ENCODE results near the gene TMEM141. TPM values are rescaled to one million over a fixed set of nuclear protein-coding genes. Genes with fewer than 3 reads are reported as not detected.
A peak's percentile ranks its signal among the peaks of the same experiment; 100 is the strongest.

The TMEM141 gene
- total and polyA plus RNA-seq, 5 experiments from 2014 or later, result 34.2 to 51.6 (median 40.5) TPM

DNA sequence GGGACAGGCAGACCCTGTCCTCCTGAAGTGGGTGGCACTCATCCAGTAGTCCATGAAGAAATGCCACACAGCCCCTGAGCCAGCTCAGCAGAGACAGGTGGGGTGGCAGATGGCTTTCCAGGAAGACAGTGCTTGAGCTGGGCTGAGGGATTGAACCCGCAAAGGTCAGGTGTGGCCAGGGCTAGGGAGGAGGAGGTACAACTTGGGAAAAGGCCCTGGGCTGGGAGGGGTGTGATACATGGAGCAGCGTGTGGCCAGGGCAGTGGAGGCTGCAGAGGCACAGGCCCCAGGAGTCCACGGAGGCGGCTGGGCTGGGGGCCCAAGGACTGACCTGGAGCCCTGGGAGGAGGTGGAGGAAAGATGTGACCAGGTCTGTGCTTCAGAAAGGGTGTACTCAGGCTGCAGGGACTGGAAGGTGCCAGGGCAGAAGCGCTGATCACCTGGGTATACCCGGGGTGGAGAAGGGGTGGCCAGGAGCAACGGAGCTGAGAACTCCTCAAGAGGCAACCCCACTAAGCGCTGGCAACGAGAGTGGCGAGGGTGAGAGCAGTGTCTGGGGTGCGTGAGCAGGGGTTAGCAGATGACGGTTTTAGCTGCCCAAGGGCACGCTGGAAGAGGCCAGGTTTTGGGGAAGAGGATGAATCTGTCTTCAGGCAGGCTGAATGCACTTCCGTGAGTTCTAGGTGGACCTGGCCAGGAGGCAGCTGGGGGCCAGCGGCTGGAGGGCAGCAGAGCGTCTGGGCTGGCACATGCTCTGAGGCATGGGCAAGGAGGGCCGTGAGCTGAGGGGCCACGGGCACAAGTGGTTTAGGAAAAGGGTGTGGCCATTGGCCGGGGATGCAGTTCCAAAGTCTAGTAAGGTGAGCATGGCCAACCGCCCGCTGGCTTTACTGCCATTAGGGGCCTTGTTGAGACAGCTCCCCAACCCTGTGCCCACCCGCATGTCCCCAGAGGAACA is 12.7 kb downstream of the TMEM141 start:
- POLR2A ChIA-PET, result interaction anchor here (0.8 kb wide), 1 partner anchor 12 kb away, joined by 3 read pairs; no protein-coding TSS in a partner anchor
- Mint-ChIP-seq H3K4me1 (peaks cover 12 to 50% (median 30%) of the 10 kb centered on the region in 4 donors), H3K36me3 (no peaks in the 10 kb centered on the region), H3K4me3 (peak overlapping the region in 4 of 10 donors; percentile 22 to 62 (median 36)), H3K27ac (peak overlapping the region in 3 of 10 donors; percentile 13 to 75 (median 43)), H3K9me3 (no peaks in the 10 kb centered on the region), H3K27me3 (peaks cover 0 to 2% (median 0%) of the 10 kb centered on the region in 5 donors)
- DNase-seq, result no peak
- ATAC-seq, result no peak

DNA sequence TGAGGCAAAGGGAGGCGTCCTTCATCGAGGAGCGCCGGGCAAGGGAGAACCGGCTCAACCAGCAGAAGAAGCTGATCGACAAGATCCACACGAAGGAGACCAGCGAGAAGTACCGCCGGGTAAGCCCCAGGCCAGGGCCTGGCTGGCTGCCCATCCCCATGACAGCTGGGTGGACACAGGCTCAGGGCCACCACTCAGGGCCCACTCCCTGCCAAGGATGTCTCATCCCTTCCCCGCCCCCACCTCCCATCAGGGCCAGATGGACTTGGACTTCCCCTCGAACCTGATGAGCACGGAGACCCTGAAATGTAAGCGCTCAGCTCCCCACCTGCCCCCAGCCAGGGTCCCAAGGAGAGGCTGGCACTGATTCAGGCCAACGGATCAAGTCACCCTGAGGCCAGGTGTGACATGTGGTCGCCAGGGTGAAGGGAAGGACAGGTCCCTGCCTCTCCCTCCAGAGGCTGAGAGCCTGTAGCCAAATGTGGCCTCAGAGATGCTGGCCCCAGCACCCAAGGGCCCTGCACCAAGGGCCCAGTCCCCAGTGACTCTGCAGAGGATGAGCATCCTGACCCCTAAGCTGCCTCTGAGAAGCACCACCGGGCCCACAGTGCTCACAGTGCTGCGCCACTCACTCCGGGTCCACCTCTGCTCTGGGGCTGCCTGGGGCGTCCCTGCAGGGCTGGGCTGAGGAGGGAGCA is 13.5 kb downstream of the TMEM141 start:
- ATAC-seq (no peak), DNase-seq (no peak)
- H3K36me3 Mint-ChIP-seq, result peaks cover 0 to 2% (median 0%) of the 10 kb centered on the region in 3 donors
- peaks cover 0 to 2% (median 0%) of the 10 kb centered on the region in 5 donors for H3K27me3 Mint-ChIP-seq
- H3K4me1 Mint-ChIP-seq, result peaks cover 16 to 54% (median 38%) of the 10 kb centered on the region in 4 donors
- no peaks in the 10 kb centered on the region for H3K9me3 Mint-ChIP-seq
- H3K27ac Mint-ChIP-seq, result peak overlapping the region in 2 of 10 donors; percentile 13 to 43
- H3K4me3 Mint-ChIP-seq, result peak overlapping the region in 2 of 10 donors; percentile 22 to 59
- POLR2A ChIA-PET, result interaction anchor here (0.6 to 0.8 kb wide), 2 partner anchors 13 to 198 kb away, joined by 3 read pairs; no protein-coding TSS in a partner anchor

DNA sequence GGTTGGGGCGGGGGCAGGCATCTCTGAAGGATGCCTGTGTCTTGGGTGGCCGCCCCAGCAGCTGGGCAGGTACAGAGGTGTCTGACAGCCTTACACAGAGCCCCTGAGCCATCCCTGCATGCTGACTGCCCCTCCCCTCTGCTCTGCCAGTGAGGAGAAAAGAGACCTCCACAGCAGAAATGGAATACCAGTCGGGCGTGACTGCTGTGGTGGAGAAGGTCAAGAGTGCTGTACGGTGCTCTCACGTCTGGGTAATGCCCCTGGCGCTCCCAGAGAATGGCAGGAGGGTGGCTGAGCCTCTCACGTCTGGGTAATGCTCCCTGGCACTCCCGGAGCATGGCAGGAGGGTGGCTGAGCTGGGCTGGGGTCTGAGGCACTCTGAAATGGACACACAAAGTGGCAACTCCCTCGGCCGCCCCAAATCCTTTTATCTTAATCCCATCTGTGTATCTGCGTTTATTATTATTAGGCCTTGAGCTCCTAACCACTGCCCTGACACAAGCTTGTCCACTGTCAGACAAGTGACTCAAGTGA is 14.1 kb downstream of the TMEM141 start:
- Mint-ChIP-seq H3K4me3 (peak overlapping the region in 9 of 10 donors; percentile 9 to 74 (median 51)), H3K27me3 (peaks cover 0 to 2% (median 0%) of the 10 kb centered on the region in 5 donors), H3K36me3 (peaks cover 0 to 5% (median 0%) of the 10 kb centered on the region in 3 donors), H3K27ac (peak overlapping the region in 2 of 10 donors; percentile 11 to 34), H3K4me1 (peaks cover 18 to 53% (median 42%) of the 10 kb centered on the region in 4 donors), H3K9me3 (no peaks in the 10 kb centered on the region)
- ATAC-seq (no peak), DNase-seq (no peak)
- POLR2A ChIA-PET, result interaction anchor here (0.6 to 4.2 kb wide), 3 partner anchors 13 to 197 kb away, joined by 3 to 44 read pairs (median 6); partner anchors contain the start of genes FBXW5 and TMEM141

DNA sequence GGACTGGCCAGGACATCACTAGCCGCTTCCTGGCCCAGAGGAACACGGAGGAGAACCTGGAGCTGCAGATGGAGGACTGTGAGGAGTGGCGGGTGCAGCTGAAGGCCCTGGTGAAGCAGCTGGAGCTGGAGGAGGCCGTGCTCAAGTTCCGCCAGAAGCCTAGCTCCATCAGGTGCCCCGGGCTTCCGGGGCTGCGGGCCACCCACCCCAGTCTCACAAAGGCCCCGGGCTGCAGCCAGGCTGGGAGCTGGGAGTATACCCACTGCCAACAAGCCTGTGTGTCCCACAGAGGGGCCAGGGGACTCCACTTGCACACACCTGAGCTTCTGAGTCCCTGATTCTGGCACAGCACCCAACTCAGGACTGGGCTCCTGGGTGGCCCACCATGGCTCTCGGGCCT is 14.9 kb downstream of the TMEM141 start:
- peaks cover 16 to 46% (median 40%) of the 10 kb centered on the region in 4 donors for H3K4me1 Mint-ChIP-seq
- H3K27me3 Mint-ChIP-seq, result peaks cover 0 to 2% (median 0%) of the 10 kb centered on the region in 5 donors
- POLR2A ChIA-PET, result interaction anchor here (0.9 to 4.2 kb wide), 9 partner anchors 7 to 223 kb away, joined by 3 to 44 read pairs (median 7); partner anchors contain the start of genes AJM1, C8G, FBXW5 and TMEM141
- peak overlapping the region; percentile 84 to 94 (median 88) for H3K4me3 Mint-ChIP-seq
- H3K27ac Mint-ChIP-seq, result peak overlapping the region in 7 of 10 donors; percentile 25 to 93 (median 80)
- no peak for ATAC-seq
- no peaks in the 10 kb centered on the region for H3K9me3 Mint-ChIP-seq
- DNase-seq, result no peak
- H3K36me3 Mint-ChIP-seq, result peaks cover 0 to 8% (median 0%) of the 10 kb centered on the region in 3 donors

DNA sequence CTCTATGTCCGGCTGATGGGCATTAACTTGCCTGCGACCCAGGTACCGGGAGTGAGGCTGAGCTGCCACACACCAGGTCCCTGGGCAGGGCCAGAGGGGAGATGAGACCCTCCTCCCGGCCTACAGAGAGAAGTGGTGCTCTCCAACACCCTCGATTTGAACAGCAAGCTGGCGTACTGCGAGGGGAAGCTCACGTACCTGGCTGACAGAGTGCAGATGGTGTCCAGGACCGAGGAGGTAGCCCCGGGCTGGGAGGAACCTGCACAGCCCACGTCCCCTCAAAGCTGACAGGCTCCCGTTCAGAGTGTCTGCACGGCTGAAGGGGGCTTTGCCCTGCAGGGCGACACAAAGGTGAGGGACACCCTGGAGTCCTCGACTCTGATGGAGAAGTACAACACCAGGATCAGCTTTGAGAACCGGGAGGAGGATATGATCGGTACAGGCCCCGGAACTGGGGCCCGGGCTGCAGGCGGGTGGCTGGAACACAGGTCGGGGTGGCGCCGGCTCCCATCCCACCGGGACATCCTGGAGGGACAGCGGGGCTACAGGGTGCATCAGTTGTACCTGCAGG is 15.6 kb downstream of the TMEM141 start:
- DNase-seq (no peak), ATAC-seq (no peak)
- H3K36me3 Mint-ChIP-seq, result peaks cover 0 to 10% (median 0%) of the 10 kb centered on the region in 3 donors
- H3K27ac Mint-ChIP-seq, result peak overlapping the region; percentile 69 to 97 (median 91)
- peaks cover 0 to 2% (median 0%) of the 10 kb centered on the region in 5 donors for H3K27me3 Mint-ChIP-seq
- POLR2A ChIA-PET, result interaction anchor here (0.9 to 4.2 kb wide), 21 partner anchors 8 to 434 kb away, joined by 3 to 44 read pairs (median 6); partner anchors contain the start of genes AJM1, C8G, CCDC183 and FBXW5
- no peaks in the 10 kb centered on the region for H3K9me3 Mint-ChIP-seq
- H3K4me3 Mint-ChIP-seq, result peak overlapping the region; percentile 84 to 94 (median 88)
- peaks cover 16 to 42% (median 40%) of the 10 kb centered on the region in 4 donors for H3K4me1 Mint-ChIP-seq

DNA sequence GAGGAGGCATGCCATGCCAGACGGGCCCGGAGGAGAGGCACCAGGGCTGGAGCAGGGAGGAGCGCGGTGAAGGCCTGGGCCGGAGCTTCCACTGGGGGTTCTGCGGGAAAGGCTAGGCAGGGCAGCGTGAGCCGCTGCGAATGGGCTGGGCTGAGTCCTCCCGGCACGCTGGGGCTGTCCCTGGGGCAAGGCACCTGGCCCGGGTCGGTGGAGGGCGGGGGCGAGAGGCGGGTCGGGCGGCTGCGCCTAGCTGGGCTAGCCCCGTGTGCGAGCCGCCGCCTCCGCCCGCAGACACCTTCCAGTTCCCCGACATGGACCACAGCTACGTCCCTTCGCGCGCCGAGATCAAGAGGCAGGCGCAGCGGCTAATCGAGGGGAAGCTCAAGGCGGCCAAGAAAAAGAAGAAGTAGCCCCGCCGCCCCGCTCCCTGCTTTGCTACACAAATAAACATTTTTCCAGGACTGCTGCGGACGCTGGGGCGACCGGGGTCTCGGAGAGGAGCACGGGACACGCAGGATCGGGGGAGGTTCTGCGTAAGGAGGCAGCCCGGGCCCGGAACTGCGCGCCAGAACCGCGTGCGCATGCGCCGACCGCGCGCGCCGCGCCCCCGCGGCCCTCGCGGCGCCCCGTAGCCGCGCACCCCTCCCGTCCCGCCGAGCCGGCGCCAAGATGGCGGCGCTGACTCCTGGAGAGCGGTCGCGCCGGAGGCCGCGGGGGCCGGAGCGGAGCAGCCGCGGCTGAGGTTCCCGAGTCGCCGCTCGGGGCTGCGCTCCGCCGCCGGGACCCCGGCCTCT is 16.3 kb downstream of the TMEM141 start, which contains the start of gene RABL6:
Gene RABL6 (plus strand): TSS at position 668 of the 794 bp plus-strand sequence. CDS start 249 bp downstream, outside the sequence.
- POLR2A ChIA-PET, result interaction anchor here (0.6 to 4.2 kb wide), 27 partner anchors 8 to 433 kb away, joined by 3 to 44 read pairs (median 6); partner anchors contain the start of genes AJM1, CCDC183, FBXW5 and MAN1B1
- ATAC-seq (peak; percentile 86 to 88), DNase-seq (peak; percentile 72 to 89 (median 84))
- Mint-ChIP-seq H3K27ac (peak within 1 kb of the TSS; percentile 72 to 97 (median 92)), H3K4me3 (peak within 1 kb of the TSS; percentile 84 to 94 (median 88)), H3K27me3 (no peaks in the 10 kb centered on the region), H3K36me3 (peaks cover 0 to 10% (median 0%) of the 10 kb centered on the region in 3 donors), H3K9me3 (no peaks in the 10 kb centered on the region), H3K4me1 (peaks cover 16 to 48% (median 42%) of the 10 kb centered on the region in 4 donors)

DNA sequence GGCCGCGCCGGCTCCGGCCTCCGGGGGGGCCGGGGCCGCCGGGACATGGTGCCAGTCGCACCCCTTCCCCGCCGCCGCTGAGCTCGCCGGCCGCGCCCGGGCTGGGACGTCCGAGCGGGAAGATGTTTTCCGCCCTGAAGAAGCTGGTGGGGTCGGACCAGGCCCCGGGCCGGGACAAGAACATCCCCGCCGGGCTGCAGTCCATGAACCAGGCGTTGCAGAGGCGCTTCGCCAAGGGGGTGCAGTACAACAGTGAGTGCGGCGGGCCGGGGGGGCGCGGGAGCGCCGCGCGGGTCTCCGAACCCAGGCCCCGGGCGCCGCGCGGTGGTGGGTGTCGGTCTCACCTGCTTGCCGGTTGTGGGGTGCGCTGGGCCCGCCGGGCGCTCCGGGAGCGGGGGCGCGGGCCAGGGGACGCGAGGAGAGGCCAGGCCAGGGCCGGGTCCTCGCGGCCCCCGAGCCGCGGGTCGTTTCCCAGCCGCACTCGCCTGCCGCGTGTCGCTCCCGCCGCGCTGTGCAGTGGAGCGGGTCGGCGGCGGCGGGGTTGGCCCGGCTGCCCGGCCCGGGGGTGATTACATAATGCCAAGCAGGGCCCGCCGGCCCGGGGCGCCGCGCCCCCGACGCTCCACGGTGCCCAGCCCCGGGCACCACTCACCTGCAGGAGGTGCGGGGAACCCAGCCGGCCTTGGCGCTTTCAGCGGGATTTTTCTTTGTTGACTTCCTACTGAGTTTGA is 17.1 kb downstream of the TMEM141 start:
- no peaks in the 10 kb centered on the region for H3K9me3 Mint-ChIP-seq
- POLR2A ChIA-PET, result interaction anchor here (0.5 to 4.2 kb wide), 21 partner anchors 9 to 432 kb away, joined by 3 to 44 read pairs (median 6); partner anchors contain the start of genes AJM1, CCDC183, MAN1B1 and PAXX
- peak overlapping the region; percentile 75 to 89 (median 82) for H3K4me3 Mint-ChIP-seq
- H3K36me3 Mint-ChIP-seq, result peaks cover 0 to 17% (median 0%) of the 10 kb centered on the region in 3 donors
- no peaks in the 10 kb centered on the region for H3K27me3 Mint-ChIP-seq
- peak overlapping the region; percentile 1 to 88 (median 74) for H3K27ac Mint-ChIP-seq
- peak in 9 of 10 donors; percentile 28 to 72 (median 43) for DNase-seq
- H3K4me1 Mint-ChIP-seq, result peaks cover 19 to 54% (median 50%) of the 10 kb centered on the region in 4 donors
- peak; percentile 62 to 64 for ATAC-seq

DNA sequence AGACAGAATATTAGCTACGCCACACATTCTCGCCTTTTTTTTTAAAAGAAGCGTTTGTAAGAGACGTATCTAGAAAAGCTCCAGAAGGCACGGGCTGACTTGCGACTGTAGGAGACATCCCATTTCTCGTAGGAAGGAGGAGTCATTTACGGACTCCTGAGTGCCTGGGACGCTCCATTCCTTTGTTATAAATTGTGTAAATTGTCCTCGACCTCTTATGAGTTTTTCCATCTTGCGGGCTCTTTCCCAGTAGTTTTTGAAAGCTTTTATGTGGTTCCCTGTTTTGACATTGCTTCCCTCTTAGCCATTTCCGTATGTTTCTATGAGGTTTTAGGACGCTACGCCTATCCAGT is 17.6 kb downstream of the TMEM141 start:
- POLR2A ChIA-PET, result interaction anchor here (0.8 to 4.2 kb wide), 7 partner anchors 9 to 415 kb away, joined by 3 to 44 read pairs (median 5); partner anchors contain the start of gene TMEM141
- ATAC-seq (no peak), DNase-seq (no peak)
- H3K9me3 Mint-ChIP-seq, result no peaks in the 10 kb centered on the region
- peak overlapping the region; percentile 75 to 89 (median 82) for H3K4me3 Mint-ChIP-seq
- H3K27me3 Mint-ChIP-seq, result no peaks in the 10 kb centered on the region
- H3K4me1 Mint-ChIP-seq, result peaks cover 19 to 59% (median 51%) of the 10 kb centered on the region in 4 donors
- peaks cover 0 to 21% (median 0%) of the 10 kb centered on the region in 3 donors for H3K36me3 Mint-ChIP-seq
- peak overlapping the region; percentile 1 to 88 (median 66) for H3K27ac Mint-ChIP-seq

DNA sequence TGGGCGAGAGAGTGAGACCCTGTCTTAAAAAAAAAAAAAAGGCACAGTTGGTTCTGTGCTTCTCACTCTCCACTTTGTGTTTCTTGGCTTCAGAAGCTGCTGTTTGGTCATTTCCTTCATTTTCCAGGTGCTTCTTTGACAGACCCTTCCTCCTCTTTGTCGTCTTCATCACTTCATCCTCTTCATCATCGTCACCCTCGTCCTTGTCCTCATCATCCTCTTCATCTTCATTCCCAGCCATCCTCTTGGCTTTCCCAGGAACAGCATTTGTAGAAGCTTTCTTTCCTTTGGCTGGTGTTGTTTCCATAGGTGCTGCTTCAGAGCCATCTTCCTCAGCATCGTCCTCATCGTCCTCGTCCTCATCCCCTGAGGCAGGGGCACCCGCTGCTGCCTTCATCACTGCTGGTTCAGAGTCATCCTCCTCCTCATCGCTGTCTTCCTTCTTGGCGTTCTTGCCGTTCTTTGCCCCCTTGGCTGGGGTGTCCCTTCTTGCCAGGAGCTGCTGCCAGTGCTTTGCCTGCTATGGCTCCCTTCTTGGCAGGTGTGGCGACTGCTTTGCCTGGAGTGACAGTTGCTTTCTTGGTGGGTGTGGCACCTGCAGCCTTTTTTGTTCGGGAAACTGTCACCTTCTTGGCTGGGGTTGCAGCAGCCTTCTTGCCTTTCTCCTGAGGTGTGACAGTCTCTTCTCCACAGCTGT is 23.7 kb downstream of the TMEM141 start:
- Mint-ChIP-seq H3K9me3 (no peaks in the 10 kb centered on the region), H3K4me3 (no peak overlapping the region), H3K36me3 (peaks cover 0 to 27% (median 4%) of the 10 kb centered on the region in 3 donors), H3K27ac (peak overlapping the region in 3 of 10 donors; percentile 31 to 71 (median 48)), H3K27me3 (no peaks in the 10 kb centered on the region), H3K4me1 (peaks cover 15 to 50% (median 43%) of the 10 kb centered on the region in 4 donors)
- DNase-seq (peak in 1 of 10 donors; percentile 24), ATAC-seq (no peak)
- POLR2A ChIA-PET, result interaction anchor here (0.7 kb wide), 2 partner anchors 9 to 23 kb away, joined by 3 to 4 read pairs; no protein-coding TSS in a partner anchor

All from naive thymus-derived CD8-positive, alpha-beta T cell (primary cell).